ENCODE results near the gene FBXO40.

DNA sequence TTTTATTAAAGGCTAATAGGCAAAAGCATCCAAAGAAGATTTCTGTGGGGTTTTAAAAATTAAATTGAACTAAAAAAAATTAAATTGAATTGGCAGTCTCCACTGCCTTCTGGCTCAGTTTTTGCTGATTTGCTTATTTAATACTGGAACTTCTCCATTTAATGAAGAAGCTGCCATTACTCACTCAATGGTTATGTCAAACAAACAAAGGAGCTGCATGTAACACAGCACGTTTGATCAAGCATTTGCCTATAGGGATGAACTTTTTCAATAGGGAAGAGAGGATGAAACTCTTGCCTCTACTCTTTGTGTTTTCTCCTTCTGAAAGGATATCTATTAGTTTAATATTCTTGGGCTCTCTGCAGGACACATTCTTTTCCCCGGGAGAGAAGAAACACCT is 72.3 kb downstream of the FBXO40 start:
- TF ChIP-seq, protein P1, sequence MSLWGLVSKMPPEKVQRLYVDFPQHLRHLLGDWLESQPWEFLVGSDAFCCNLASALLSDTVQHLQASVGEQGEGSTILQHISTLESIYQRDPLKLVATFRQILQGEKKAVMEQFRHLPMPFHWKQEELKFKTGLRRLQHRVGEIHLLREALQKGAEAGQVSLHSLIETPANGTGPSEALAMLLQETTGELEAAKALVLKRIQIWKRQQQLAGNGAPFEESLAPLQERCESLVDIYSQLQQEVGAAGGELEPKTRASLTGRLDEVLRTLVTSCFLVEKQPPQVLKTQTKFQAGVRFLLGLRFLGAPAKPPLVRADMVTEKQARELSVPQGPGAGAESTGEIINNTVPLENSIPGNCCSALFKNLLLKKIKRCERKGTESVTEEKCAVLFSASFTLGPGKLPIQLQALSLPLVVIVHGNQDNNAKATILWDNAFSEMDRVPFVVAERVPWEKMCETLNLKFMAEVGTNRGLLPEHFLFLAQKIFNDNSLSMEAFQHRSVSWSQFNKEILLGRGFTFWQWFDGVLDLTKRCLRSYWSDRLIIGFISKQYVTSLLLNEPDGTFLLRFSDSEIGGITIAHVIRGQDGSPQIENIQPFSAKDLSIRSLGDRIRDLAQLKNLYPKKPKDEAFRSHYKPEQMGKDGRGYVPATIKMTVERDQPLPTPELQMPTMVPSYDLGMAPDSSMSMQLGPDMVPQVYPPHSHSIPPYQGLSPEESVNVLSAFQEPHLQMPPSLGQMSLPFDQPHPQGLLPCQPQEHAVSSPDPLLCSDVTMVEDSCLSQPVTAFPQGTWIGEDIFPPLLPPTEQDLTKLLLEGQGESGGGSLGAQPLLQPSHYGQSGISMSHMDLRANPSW (CRISPR knock-in tag; IDR thresholded peaks at IDR 0.05; ENCODE audit: borderline replicate concordance) = no peak
- no peak for TF ChIP-seq ADNP (CRISPR knock-in tag; IDR thresholded peaks at IDR 0.05)

Measured in HepG2 (cell line).